Large intestine (tissue), 3 donors: ENCODE measurements around the gene PGD. TPM values are rescaled to one million over a fixed set of nuclear protein-coding genes. Genes with fewer than 3 reads are reported as not detected.
"Not testable (repeated sequence)": the region's sequence is repeated elsewhere in the genome, so short reads cannot be mapped to it uniquely, and the experiment has no call there.

Experiments
- DNase-seq, 2 donors: peaks; one replicate each; pipeline versions ENCODE4 v3.0.0 to v3.0.0-alpha.2; 2013
- H3K27ac ChIP-seq: one replicate; pipeline ENCODE4 v1.5.1; 2013; ENCODE audit warnings: low read length
- H3K27me3 ChIP-seq: 2 replicates; pipeline ENCODE4 v1.6.1; 2013; ENCODE audit warnings: low read length; ENCODE audit not compliant: control insufficient read depth, insufficient read depth
- H3K36me3 ChIP-seq: 2 replicates; pipeline ENCODE4 v1.6.1; 2013; ENCODE audit warnings: low read length; ENCODE audit not compliant: control insufficient read depth, insufficient read depth
- H3K4me1 ChIP-seq: one replicate; pipeline ENCODE4 v1.6.1; 2013; ENCODE audit warnings: low read length; ENCODE audit not compliant: control insufficient read depth, insufficient read depth
- H3K4me3 ChIP-seq: one replicate; pipeline ENCODE4 v1.5.1; 2013; ENCODE audit warnings: low read length
- H3K9me3 ChIP-seq: one replicate; pipeline ENCODE4 v1.6.1; 2013; ENCODE audit warnings: mild to moderate bottlenecking, low read depth, low read length, moderate library complexity; ENCODE audit not compliant: control insufficient read depth
- WGBS: methylation state at CpG from one replicate; pipeline ENCODE4 v1.1.5; 2013; ENCODE audit warnings: low lambda C conversion rate; ENCODE audit not compliant: insufficient coverage; 5-methylcytosine and 5-hydroxymethylcytosine counted together
- polyA plus RNA-seq: library from polyadenylated mRNA; unstranded; fragments of 120-200 nt; gene quantifications from one replicate; pipeline ENCODE4 v1.2.1, GENCODE V29; 2013

Gene PGD
- polyA plus RNA-seq, 1 donor: 130 TPM

- WGBS: 95% methylated on average over 2 of the region's 6 CpGs
These were observed 52.0 kb downstream of the PGD start for GRCh38 chr1:10450836-10451235.

GRCh38 chr1:10451287-10451686, 52.4 kb downstream of the PGD start:
- Histone ChIP-seq H3K27ac (no peak overlapping the region), H3K36me3 (peaks cover 2% of the 10 kb centered on the region), H3K4me3 (no peak overlapping the region), H3K4me1 (no peaks in the 10 kb centered on the region), H3K9me3 (peaks cover 7% of the 10 kb centered on the region), H3K27me3 (no peaks in the 10 kb centered on the region)
- DNase-seq: no peak
- no CpG with 5 or more reads among the region's 10 CpGs for WGBS

More at GRCh38 chr1:10450836-10451235, 52.0 kb downstream of the PGD start:
- H3K4me1 ChIP-seq: no peaks in the 10 kb centered on the region
- no peak for DNase-seq
- peaks cover 7% of the 10 kb centered on the region for H3K9me3 ChIP-seq
- no peak overlapping the region for H3K27ac ChIP-seq
- H3K27me3 ChIP-seq: no peaks in the 10 kb centered on the region
- peaks cover 2% of the 10 kb centered on the region for H3K36me3 ChIP-seq
- no peak overlapping the region for H3K4me3 ChIP-seq

GRCh38 chr1:10456048-10456447, 57.2 kb downstream of the PGD start:
- Histone ChIP-seq H3K27ac (no peak overlapping the region), H3K9me3 (peaks cover 7% of the 10 kb centered on the region), H3K4me3 (no peak overlapping the region), H3K27me3 (no peaks in the 10 kb centered on the region), H3K36me3 (no peaks in the 10 kb centered on the region), H3K4me1 (peaks cover 3% of the 10 kb centered on the region)
- no CpG with 5 or more reads among the region's 5 CpGs for WGBS
- DNase-seq: no peak

- Histone ChIP-seq H3K36me3 (peaks cover 6% of the 10 kb centered on the region), H3K27me3 (no peaks in the 10 kb centered on the region), H3K4me3 (no peak overlapping the region), H3K27ac (no peak overlapping the region), H3K9me3 (peaks cover 7% of the 10 kb centered on the region), H3K4me1 (peaks cover 3% of the 10 kb centered on the region)
- DNase-seq: no peak
- WGBS: no CpG with 5 or more reads among the region's 7 CpGs
These were observed 57.8 kb downstream of the PGD start for GRCh38 chr1:10456661-10457060.

GRCh38 chr1:10457462-10457861, 58.6 kb downstream of the PGD start:
- H3K4me1 ChIP-seq, DNase-seq, H3K4me3 ChIP-seq, H3K27ac ChIP-seq, H3K27me3 ChIP-seq, H3K9me3 ChIP-seq: not testable (repeated sequence)
- WGBS: no CpG with 5 or more reads among the region's 7 CpGs
- H3K36me3 ChIP-seq: peaks cover 10% of the 10 kb centered on the region

- 100% methylated on average over 1 of the region's 9 CpGs for WGBS
- no peak overlapping the region for H3K27ac ChIP-seq
- peaks cover 3% of the 10 kb centered on the region for H3K4me1 ChIP-seq
These were observed 59.0 kb downstream of the PGD start for GRCh38 chr1:10457875-10458274.

GRCh38 chr1:10459184-10459583, 60.3 kb downstream of the PGD start:
- peak overlapping the region; percentile 63 for H3K27ac ChIP-seq
- peaks cover 3% of the 10 kb centered on the region for H3K4me1 ChIP-seq
- H3K27me3 ChIP-seq: no peaks in the 10 kb centered on the region
- peaks cover 7% of the 10 kb centered on the region for H3K9me3 ChIP-seq
- H3K4me3 ChIP-seq: no peak overlapping the region
- no CpG with 5 or more reads among the region's 3 CpGs for WGBS
- DNase-seq: peak; percentile 87 to 89
- peaks cover 21% of the 10 kb centered on the region for H3K36me3 ChIP-seq

More at GRCh38 chr1:10457875-10458274, 59.0 kb downstream of the PGD start:
- Histone ChIP-seq H3K9me3 (peaks cover 7% of the 10 kb centered on the region), H3K4me3 (no peak overlapping the region), H3K27me3 (no peaks in the 10 kb centered on the region), H3K36me3 (peaks cover 14% of the 10 kb centered on the region)
- DNase-seq: no peak

GRCh38 chr1:10467078-10467477, 68.2 kb downstream of the PGD start:
- WGBS: 100% methylated on average over 1 of the region's 2 CpGs

GRCh38 chr1:10470043-10470442, 71.2 kb downstream of the PGD start:
- no peak overlapping the region for H3K27ac ChIP-seq
- no peak for DNase-seq
- WGBS: 96% methylated on average over 4 of the region's 4 CpGs
- peaks cover 6% of the 10 kb centered on the region for H3K4me1 ChIP-seq
- no peaks in the 10 kb centered on the region for H3K9me3 ChIP-seq
- H3K4me3 ChIP-seq: no peak overlapping the region
- peaks cover 38% of the 10 kb centered on the region for H3K36me3 ChIP-seq
- H3K27me3 ChIP-seq: no peaks in the 10 kb centered on the region

More at GRCh38 chr1:10467078-10467477, 68.2 kb downstream of the PGD start:
- H3K36me3 ChIP-seq: peaks cover 60% of the 10 kb centered on the region
- H3K27me3 ChIP-seq: no peaks in the 10 kb centered on the region
- H3K9me3 ChIP-seq: no peaks in the 10 kb centered on the region
- H3K27ac ChIP-seq: no peak overlapping the region
- DNase-seq: no peak
- no peak overlapping the region for H3K4me3 ChIP-seq
- H3K4me1 ChIP-seq: peaks cover 4% of the 10 kb centered on the region
